GM19023 (cell line): ENCODE data around the gene ZNF800.

ENCODE experiments used
- ATAC-seq: cut with Tn5 transposase; IDR thresholded peaks from one replicate; pipeline ENCODE4 v1.9.1; 2021; ENCODE audit warnings: mild to moderate bottlenecking, moderate library complexity; ENCODE audit not compliant: unreplicated experiment

Gene ZNF800

DNA sequence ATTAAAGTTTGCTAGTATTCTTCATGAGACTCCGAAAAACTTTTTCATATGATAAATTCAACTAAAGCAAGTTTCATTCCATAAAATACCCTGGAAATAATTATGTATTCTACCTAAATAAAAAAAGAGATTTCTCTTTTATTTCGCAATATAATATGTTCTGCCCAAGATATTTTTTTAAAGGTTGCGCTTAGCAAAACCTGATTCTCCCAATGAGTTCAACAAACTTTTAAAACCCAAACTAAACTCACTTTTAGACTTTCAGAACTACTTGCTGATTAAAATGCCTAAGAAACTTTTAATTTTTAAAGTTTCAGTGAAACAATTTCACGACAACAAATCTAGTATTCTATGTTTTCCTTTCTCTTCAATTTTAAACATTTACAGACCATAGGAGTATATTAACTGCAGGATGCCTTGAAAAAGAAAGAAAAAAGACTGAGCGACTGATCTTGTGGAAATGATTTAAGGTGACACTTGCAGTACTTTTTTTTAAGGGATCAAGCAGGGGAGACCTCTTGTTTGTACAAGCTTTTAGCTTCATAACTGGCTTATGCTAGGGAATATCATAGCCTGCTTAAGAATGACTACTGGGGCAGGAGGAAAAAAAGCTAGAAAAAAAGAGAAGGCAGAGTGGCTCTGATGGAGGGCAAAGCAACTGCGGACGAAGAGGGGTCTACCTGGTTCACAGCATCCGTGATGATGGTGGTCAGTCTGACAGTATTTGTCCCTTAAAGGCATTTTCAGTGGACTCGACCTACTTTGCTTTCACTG lies 1.5 kb downstream of the ZNF800 start:
- ATAC-seq, result no peak

- ATAC-seq, result no peak
These were observed 2.2 kb downstream of the ZNF800 start for GRCh38 chr7:127390186-127390816.

DNA sequence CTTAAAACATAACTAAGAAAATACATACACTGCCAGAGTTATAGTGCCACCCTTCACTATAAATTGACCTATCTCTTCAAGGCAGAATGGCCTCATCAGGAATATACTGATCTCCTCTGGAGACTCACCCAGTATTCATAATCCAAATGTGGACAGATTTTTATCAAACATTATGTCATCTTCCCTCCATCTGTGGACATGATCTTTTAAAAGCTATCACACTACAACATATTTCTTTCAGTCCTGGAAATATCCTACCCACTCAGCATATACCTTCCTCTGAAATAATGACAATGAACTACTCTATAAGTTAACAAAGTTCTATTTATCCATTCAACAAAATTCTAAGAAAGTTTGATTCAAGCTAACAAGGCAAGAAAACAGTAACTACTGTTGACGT lies 3.2 kb downstream of the ZNF800 start:
- no peak for ATAC-seq

DNA sequence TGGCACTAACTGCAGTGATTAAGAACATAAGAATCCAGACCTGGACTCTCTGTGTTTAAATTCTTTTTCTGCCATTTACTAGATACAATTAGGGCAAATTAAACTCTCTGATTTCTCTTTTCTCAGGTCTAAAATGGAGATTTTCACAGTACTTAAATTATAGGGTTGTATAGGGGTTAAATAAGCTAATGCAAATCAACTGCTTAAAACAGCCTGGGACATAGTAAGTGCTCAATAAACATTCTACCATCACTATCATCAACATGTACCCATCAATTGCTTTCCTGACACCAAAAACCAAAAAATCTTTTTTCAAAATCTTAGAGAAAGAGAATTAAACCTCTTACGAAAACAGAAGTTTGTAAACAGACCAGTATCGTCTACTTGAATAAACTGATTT lies 4.5 kb downstream of the ZNF800 start:
- ATAC-seq, result no peak

DNA sequence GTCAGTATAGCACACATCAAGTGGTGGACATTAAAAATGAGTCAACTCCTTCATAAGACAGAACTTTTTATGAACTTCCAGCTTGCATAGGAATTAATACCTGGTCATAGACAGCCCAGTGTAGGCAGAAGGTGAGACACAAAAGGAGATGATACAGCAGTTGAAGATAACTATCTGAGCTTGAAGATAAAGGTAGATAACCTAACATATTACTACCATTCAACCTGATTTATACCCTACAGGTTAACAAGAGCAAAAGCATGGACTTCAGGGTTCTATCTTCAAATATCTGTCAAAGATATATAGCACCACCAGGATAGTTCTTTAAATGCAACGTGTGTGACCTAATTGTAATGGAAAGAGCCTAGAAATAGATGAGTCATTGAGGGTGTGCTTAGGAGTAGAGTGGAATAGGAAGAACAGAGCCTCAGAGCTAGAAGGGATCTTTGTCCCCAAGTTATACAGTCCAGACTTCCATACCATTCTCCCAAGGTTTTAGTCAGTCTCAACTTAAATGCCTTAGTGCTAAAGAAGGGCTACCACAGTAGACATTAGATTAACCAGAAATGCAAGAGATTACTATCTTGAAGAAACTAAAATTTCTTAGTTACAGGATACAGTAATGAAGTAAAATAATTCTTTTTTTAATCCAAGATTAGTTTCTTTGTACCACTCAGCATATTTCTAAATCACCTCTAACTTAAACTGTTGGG lies 9.2 kb downstream of the ZNF800 start:
- ATAC-seq, result no peak

GRCh38 chr7:127382301-127383085 lies 10.0 kb downstream of the ZNF800 start:
- ATAC-seq, result no peak

- no peak for ATAC-seq
These were observed 12.0 kb downstream of the ZNF800 start for GRCh38 chr7:127380479-127380878.

DNA sequence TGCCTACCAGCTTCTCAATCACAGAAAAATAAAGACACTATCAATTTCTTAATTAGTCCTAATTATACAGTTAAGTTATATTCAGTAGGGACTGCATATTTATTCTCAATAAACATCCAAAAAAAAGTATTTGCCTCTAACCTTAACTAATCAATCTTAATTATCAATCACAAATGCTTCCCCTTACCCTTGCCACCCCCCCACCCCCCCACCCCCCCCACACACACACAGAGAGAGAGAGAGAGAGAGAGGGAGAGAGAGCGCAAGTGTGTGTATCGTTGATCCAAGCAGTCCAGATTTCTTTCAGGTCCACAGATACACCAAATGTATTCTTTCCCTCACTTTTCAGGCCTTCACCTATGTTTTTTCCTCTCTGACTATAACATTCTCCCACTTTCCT lies 12.9 kb downstream of the ZNF800 start:
- ATAC-seq, result no peak

GRCh38 chr7:127378537-127378936 lies 14.0 kb downstream of the ZNF800 start:
- ATAC-seq, result no peak

GRCh38 chr7:127377425-127377824 lies 15.1 kb downstream of the ZNF800 start:
- no peak for ATAC-seq

DNA sequence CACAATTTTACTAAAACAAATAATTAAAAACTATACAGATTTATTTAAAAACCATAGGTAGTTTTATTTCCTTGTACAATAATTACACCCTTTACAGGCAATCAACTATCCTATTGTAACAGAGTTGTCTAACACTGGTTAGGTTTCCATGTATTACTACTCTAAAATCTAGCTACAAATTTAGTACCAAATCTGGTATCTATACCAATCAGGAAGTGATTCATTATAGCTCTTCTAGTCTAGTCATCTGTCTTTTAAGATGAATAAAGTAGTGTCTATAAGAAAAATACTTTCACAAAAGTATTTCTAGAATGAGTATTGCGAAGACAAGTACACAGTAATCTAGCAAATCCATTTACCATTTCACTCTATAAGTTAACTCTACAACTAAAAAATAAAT lies 16.9 kb downstream of the ZNF800 start:
- ATAC-seq, result no peak

- no peak for ATAC-seq
These were observed 24.8 kb downstream of the ZNF800 start for GRCh38 chr7:127367679-127368078.

DNA sequence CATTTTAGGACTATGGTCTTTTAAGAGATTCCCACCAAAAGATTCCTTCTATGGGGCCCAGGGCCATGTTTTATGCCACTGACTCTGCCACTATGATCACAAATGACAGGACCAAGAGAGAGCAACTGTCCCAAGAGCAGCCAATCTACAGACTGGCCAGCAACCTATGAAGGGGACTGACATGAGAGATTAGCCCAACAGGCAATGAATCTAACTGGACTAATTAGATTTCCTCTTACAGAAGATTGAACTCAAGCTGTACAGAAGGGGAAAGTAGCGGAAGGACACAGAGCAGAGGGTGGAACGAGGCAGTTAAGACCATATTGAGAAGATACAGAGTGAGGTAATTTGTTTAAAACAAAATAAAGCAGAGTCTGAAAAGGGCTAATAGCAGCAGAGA lies 25.8 kb downstream of the ZNF800 start:
- ATAC-seq, result no peak

DNA sequence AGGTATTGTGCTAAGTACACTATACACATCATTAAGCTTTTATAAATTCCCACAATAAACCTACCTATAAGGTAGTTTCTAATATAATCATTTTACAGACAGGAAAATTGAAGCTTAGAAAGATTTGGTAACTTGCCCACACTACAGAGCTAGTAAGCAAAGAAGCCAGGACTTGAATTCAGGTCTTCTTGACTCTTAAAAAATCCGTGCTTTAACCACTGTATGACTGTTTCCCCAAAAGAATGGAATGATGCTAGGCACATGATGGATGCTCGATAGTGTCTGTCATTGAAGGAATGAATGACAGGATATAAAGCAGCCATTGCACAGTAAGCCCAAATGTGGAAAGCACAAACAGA lies 26.6 kb downstream of the ZNF800 start:
- no peak for ATAC-seq

- ATAC-seq, result no peak
These were observed 27.1 kb downstream of the ZNF800 start for GRCh38 chr7:127365164-127365956.

- no peak for ATAC-seq
These were observed 30.0 kb downstream of the ZNF800 start for GRCh38 chr7:127362364-127363027.

DNA sequence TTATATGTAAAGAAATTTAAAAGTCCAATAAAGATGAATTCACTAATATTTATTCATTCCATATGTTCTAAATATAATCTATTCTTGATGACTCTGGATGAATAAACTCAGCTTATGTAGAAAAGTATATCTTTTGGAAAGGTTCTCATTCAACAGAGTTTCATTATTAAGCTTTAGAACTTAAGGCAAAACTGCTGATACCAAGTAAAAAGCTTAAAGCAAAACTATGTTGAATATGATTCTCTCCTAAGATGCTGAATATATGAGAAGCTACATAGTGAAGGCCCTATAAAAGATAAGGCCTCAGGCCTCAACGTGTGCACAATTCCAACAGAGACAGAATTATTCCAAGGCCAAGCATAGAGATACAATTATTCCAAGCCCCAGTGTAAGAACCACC lies 30.8 kb downstream of the ZNF800 start:
- ATAC-seq, result no peak

DNA sequence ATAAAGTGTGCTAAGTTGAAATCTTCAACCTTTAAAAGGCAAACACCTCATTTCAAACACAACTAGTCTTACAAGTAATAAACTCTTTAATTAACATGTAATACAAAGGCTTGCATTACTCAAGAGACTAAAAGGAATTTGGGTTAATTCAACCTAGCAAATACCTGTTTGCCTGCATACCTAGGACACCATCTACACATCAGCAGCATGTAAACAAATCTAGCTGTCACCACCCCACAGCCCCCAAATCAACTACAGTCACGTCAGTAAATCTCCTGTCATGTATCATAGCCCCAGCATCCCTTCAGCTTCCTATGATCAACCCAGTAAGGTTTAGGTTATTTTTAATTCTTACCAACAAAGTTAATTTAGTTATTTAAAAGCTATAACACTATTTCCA lies 33.5 kb downstream of the ZNF800 start:
- no peak for ATAC-seq

GRCh38 chr7:127353897-127354296 lies 38.6 kb downstream of the ZNF800 start:
- ATAC-seq, result no peak

GRCh38 chr7:127350586-127350985 lies 41.9 kb downstream of the ZNF800 start:
- no peak for ATAC-seq
